Measurements from ENCODE around the gene TTC34. TPM values are rescaled to one million over a fixed set of nuclear protein-coding genes. Genes with fewer than 3 reads are reported as not detected.

The TTC34 gene
- total RNA-seq, 1 experiment from 2014 or later: 0.92 TPM

- Histone ChIP-seq H4K5ac (ENCODE audit: insufficient read length, low read depth, low read length) (no peak overlapping the region), H3T11ph (ENCODE audit: low read length) (no peak overlapping the region), H3K18ac (ENCODE audit: insufficient read length, low read depth, low read length) (no peak overlapping the region), H3K79me1 (ENCODE audit: insufficient read depth, low read depth, low read length, poor library complexity, severe bottlenecking) (no peaks in the 10 kb centered on the region), H2BK5ac (ENCODE audit: insufficient read length, low read length) (no peak overlapping the region), H2AK5ac (ENCODE audit: insufficient read length, low read length) (no peak overlapping the region), H3K4me2 (ENCODE audit: insufficient read depth, insufficient read length, low read length) (peak overlapping the region; percentile 44), H3K23me2 (ENCODE audit: insufficient read length, low read depth, low read length, poor library complexity, severe bottlenecking) (peaks cover 10% of the 10 kb centered on the region), H3K27ac (ENCODE audit: insufficient read length, low read depth, low read length) (no peak overlapping the region), H2BK12ac (ENCODE audit: insufficient read length, low read depth, low read length) (no peak overlapping the region), H3K14ac (ENCODE audit: insufficient read depth, low read length) (no peak overlapping the region), H3K27me3 (ENCODE audit: insufficient read depth, low read length) (no peaks in the 10 kb centered on the region), H2BK15ac (ENCODE audit: low read depth, low read length) (no peak overlapping the region), H4K8ac (replicated peaks; ENCODE audit: insufficient read length, low read depth, low read length) (no peak overlapping the region), H3K9ac (ENCODE audit: extremely low read depth, insufficient read length, low read length) (no peak overlapping the region), H3K4ac (ENCODE audit: low read depth, low read length) (no peak overlapping the region), H3K56ac (ENCODE audit: insufficient read length, low read depth, low read length) (no peak overlapping the region), H2AFZ (ENCODE audit: low read length) (no peak overlapping the region), H3K9me3 (ENCODE audit: control insufficient read depth, low read depth, low read length) (no peaks in the 10 kb centered on the region), H4K20me1 (ENCODE audit: control insufficient read depth, insufficient read depth, insufficient read length) (no peaks in the 10 kb centered on the region), H3K23ac (ENCODE audit: insufficient read length, low read depth, low read length) (no peak overlapping the region), H3K4me1 (ENCODE audit: insufficient read depth, low read length) (no peaks in the 10 kb centered on the region; the same call in 1 of the 2 replicates), H3K79me2 (ENCODE audit: insufficient read depth, low read length) (no peaks in the 10 kb centered on the region), H4K91ac (ENCODE audit: insufficient read length, low read depth, low read length) (no peak overlapping the region), H2BK20ac (ENCODE audit: low read depth, low read length, poor library complexity, severe bottlenecking) (no peak overlapping the region), H2BK120ac (ENCODE audit: low read depth, low read length, poor library complexity, severe bottlenecking) (no peak overlapping the region)
- peaks cover 8 to 24% (median 13%) of the 10 kb centered on the region in 3 experiments for H3K36me3 Mint-ChIP-seq (ENCODE audit: insufficient read depth in 1 of 3, low read depth in 3 of 3)
- peaks cover 4 to 11% of the 10 kb centered on the region in 2 experiments; a peak in 3 of 5 replicates for H3K9me3 Mint-ChIP-seq
- no peak for DNase-seq
- H3K27ac Mint-ChIP-seq: no peak overlapping the region
- no peak for TF ChIP-seq CTCF (conservative IDR thresholded peaks at IDR 0.05)
- H3K4me1 Mint-ChIP-seq: peaks cover 22 to 23% of the 10 kb centered on the region in 2 experiments
- H3K4me3 Mint-ChIP-seq: peak overlapping the region; percentile 80 to 85
- WGBS (ENCODE audit: extremely low coverage, insufficient read length, low lambda C conversion rate): no CpG with 5 or more reads among the region's 19 CpGs
- peaks cover 2% of the 10 kb centered on the region; the same call in 1 of the 2 replicates for H3K27me3 Mint-ChIP-seq (ENCODE audit: low read depth)
Observed at GRCh38 chr1:2587860-2588571, 213.5 kb downstream of the TTC34 start.

Measured in H9 (cell line).